Measurements from ENCODE around the gene CFAP141. TPM values are rescaled to one million over a fixed set of nuclear protein-coding genes. Genes with fewer than 3 reads are reported as not detected.

CFAP141 gene
- total RNA-seq, 8 experiments from 2014 or later: 3.7 TPM; not detected in 7

- H3K4me1 ChIP-seq (replicated peaks in 1 of 2): peaks cover 37 to 48% of the 10 kb centered on the region in 2 donors
- no peak overlapping the region for H3K4me3 ChIP-seq
- in situ Hi-C loops (cut with MboI; ENCODE audit: low pct_unique_long_range_greater_than_20kb in 2 of 9, low sequenced_read_pairs in 9 of 9, unreplicated experiment in 9 of 9): no loop called here
- peak in 1 of 8 experiments; percentile 6 for ATAC-seq (replicated peaks in 6 of 8)
- H3K27ac ChIP-seq: peak overlapping the region in 1 of 2 donors; percentile 5
- WGBS, 10 experiments: 40 to 100% (median 77%) methylated on average over 1 to 10 of the region's 10 CpGs
Observed at GRCh38 chr1:154178911-154179811, 27.0 kb downstream of the CFAP141 start.

GRCh38 chr1:154178013-154178412 lies 28.1 kb downstream of the CFAP141 start:
- H3K4me3 ChIP-seq: no peak overlapping the region
- 25 to 83% (median 40%) methylated on average over 1 to 2 of the region's 2 CpGs; no CpG with 5 or more reads in 3 of the 10 experiments for WGBS, 10 experiments
- in situ Hi-C loops (cut with MboI; ENCODE audit: low pct_unique_long_range_greater_than_20kb in 2 of 9, low sequenced_read_pairs in 9 of 9, unreplicated experiment in 9 of 9): no loop called here
- ATAC-seq (replicated peaks in 6 of 8): peak in 1 of 8 experiments; percentile 5
- H3K27ac ChIP-seq: peak overlapping the region in 1 of 2 donors; percentile 5
- H3K4me1 ChIP-seq (replicated peaks in 1 of 2): peaks cover 32 to 48% of the 10 kb centered on the region in 2 donors

GRCh38 chr1:154176337-154176736 lies 29.8 kb downstream of the CFAP141 start:
- in situ Hi-C loops (cut with MboI; ENCODE audit: low pct_unique_long_range_greater_than_20kb in 2 of 9, low sequenced_read_pairs in 9 of 9, unreplicated experiment in 9 of 9): no loop called here
- ATAC-seq (replicated peaks in 6 of 8): peak in 3 of 8 experiments; percentile 62 to 75 (median 67)
- Histone ChIP-seq H3K4me3 (no peak overlapping the region), H3K27ac (no peak overlapping the region), H3K4me1 (replicated peaks in 1 of 2) (peaks cover 24 to 42% of the 10 kb centered on the region in 2 donors)
- 17 to 100% (median 73%) methylated on average over 1 to 2 of the region's 2 CpGs; no CpG with 5 or more reads in 1 of the 10 experiments for WGBS, 10 experiments

GRCh38 chr1:154174654-154175053 lies 31.5 kb downstream of the CFAP141 start:
- Histone ChIP-seq H3K4me1 (replicated peaks in 1 of 2) (peaks cover 19 to 28% of the 10 kb centered on the region in 2 donors), H3K27ac (no peak overlapping the region), H3K4me3 (no peak overlapping the region)
- WGBS, 10 experiments: 95 to 100% (median 99%) methylated on average over 1 to 4 of the region's 4 CpGs; no CpG with 5 or more reads in 4 of the 10 experiments
- no peak for ATAC-seq (replicated peaks in 6 of 8)
- in situ Hi-C loops (cut with MboI; ENCODE audit: low pct_unique_long_range_greater_than_20kb in 2 of 9, low sequenced_read_pairs in 9 of 9, unreplicated experiment in 9 of 9): no loop called here

GRCh38 chr1:154171880-154172279 lies 34.3 kb downstream of the CFAP141 start:
- 60 to 100% (median 93%) methylated on average over 1 to 5 of the region's 5 CpGs for WGBS, 10 experiments
- H3K4me1 ChIP-seq (replicated peaks in 1 of 2): no peaks in the 10 kb centered on the region
- H3K27ac ChIP-seq: no peak overlapping the region
- in situ Hi-C loops (cut with MboI; ENCODE audit: low pct_unique_long_range_greater_than_20kb in 2 of 9, low sequenced_read_pairs in 9 of 9, unreplicated experiment in 9 of 9): no loop called here
- no peak overlapping the region for H3K4me3 ChIP-seq
- ATAC-seq (replicated peaks in 6 of 8): no peak

GRCh38 chr1:154171223-154171583 lies 34.9 kb downstream of the CFAP141 start:
- peak in 4 of 8 experiments; percentile 9 to 34 (median 29) for ATAC-seq (replicated peaks in 6 of 8)
- H3K4me3 ChIP-seq: no peak overlapping the region
- in situ Hi-C loops (cut with MboI; ENCODE audit: low pct_unique_long_range_greater_than_20kb in 2 of 9, low sequenced_read_pairs in 9 of 9, unreplicated experiment in 9 of 9): no loop called here
- H3K4me1 ChIP-seq (replicated peaks in 1 of 2): no peaks in the 10 kb centered on the region
- WGBS, 10 experiments: 60 to 100% (median 100%) methylated on average over 1 to 4 of the region's 4 CpGs; no CpG with 5 or more reads in 2 of the 10 experiments
- H3K27ac ChIP-seq: no peak overlapping the region

- in situ Hi-C loops (cut with MboI; ENCODE audit: low pct_unique_long_range_greater_than_20kb in 2 of 9, low sequenced_read_pairs in 9 of 9, unreplicated experiment in 9 of 9): no loop called here
- no peak overlapping the region for H3K27ac ChIP-seq
Observed at GRCh38 chr1:154170547-154171222, 35.4 kb downstream of the CFAP141 start.

GRCh38 chr1:154167461-154167860 lies 38.7 kb downstream of the CFAP141 start:
- Histone ChIP-seq H3K27ac (no peak overlapping the region), H3K4me1 (replicated peaks in 1 of 2) (no peaks in the 10 kb centered on the region), H3K4me3 (no peak overlapping the region)
- no peak for ATAC-seq (replicated peaks in 6 of 8)
- in situ Hi-C loops (cut with MboI; ENCODE audit: low pct_unique_long_range_greater_than_20kb in 2 of 9, low sequenced_read_pairs in 9 of 9, unreplicated experiment in 9 of 9): no loop called here

More at GRCh38 chr1:154170547-154171222, 35.4 kb downstream of the CFAP141 start:
- Histone ChIP-seq H3K4me3 (no peak overlapping the region), H3K4me1 (replicated peaks in 1 of 2) (no peaks in the 10 kb centered on the region)
- peak in 7 of 8 experiments; percentile 9 to 78 (median 48) for ATAC-seq (replicated peaks in 6 of 8)

GRCh38 chr1:154166207-154166606 lies 39.9 kb downstream of the CFAP141 start:
- ATAC-seq (replicated peaks in 6 of 8): no peak
- WGBS, 10 experiments: 89 to 100% (median 100%) methylated on average over 1 of the region's 1 CpG; no CpG with 5 or more reads in 5 of the 10 experiments
- no peak overlapping the region for H3K4me3 ChIP-seq
- H3K4me1 ChIP-seq (replicated peaks in 1 of 2): no peaks in the 10 kb centered on the region
- in situ Hi-C loops (cut with MboI; ENCODE audit: low pct_unique_long_range_greater_than_20kb in 2 of 9, low sequenced_read_pairs in 9 of 9, unreplicated experiment in 9 of 9): no loop called here
- no peak overlapping the region for H3K27ac ChIP-seq

GRCh38 chr1:154159554-154159953 lies 46.6 kb downstream of the CFAP141 start:
- no peak for ATAC-seq (replicated peaks in 6 of 8)
- Histone ChIP-seq H3K4me3 (no peak overlapping the region), H3K4me1 (replicated peaks in 1 of 2) (peaks cover 0 to 3% of the 10 kb centered on the region in 2 donors), H3K27ac (no peak overlapping the region)
- in situ Hi-C loops (cut with MboI; ENCODE audit: low pct_unique_long_range_greater_than_20kb in 2 of 9, low sequenced_read_pairs in 9 of 9, unreplicated experiment in 9 of 9): no loop called here

- Histone ChIP-seq H3K27ac (no peak overlapping the region), H3K4me1 (replicated peaks in 1 of 2) (peaks cover 0 to 3% of the 10 kb centered on the region in 2 donors), H3K4me3 (no peak overlapping the region)
- 64 to 100% (median 75%) methylated on average over 2 to 8 of the region's 8 CpGs for WGBS, 10 experiments
- ATAC-seq (replicated peaks in 6 of 8): peak in 2 of 8 experiments; percentile 35 to 52
- in situ Hi-C loops (cut with MboI; ENCODE audit: low pct_unique_long_range_greater_than_20kb in 2 of 9, low sequenced_read_pairs in 9 of 9, unreplicated experiment in 9 of 9): no loop called here
Observed at GRCh38 chr1:154158307-154159125, 47.6 kb downstream of the CFAP141 start.

GRCh38 chr1:154157520-154158306 lies 48.4 kb downstream of the CFAP141 start:
- peaks cover 0 to 3% of the 10 kb centered on the region in 2 donors for H3K4me1 ChIP-seq (replicated peaks in 1 of 2)
- H3K27ac ChIP-seq: no peak overlapping the region
- in situ Hi-C loops (cut with MboI; ENCODE audit: low pct_unique_long_range_greater_than_20kb in 2 of 9, low sequenced_read_pairs in 9 of 9, unreplicated experiment in 9 of 9): no loop called here
- no peak overlapping the region for H3K4me3 ChIP-seq
- peak in 1 of 8 experiments; percentile 31 for ATAC-seq (replicated peaks in 6 of 8)
- 60 to 100% (median 93%) methylated on average over 1 to 7 of the region's 7 CpGs for WGBS, 10 experiments
